Measurements from ENCODE around the gene LHFPL6. TPM values are rescaled to one million over a fixed set of nuclear protein-coding genes. Genes with fewer than 3 reads are reported as not detected.

LHFPL6 gene
- total RNA-seq, 1 donor from 2014 or later = 112 TPM

GRCh38 chr13:39521701-39522100, 81.3 kb downstream of the LHFPL6 start:
- no peak for DNase-seq (ENCODE audit: low spot score)

- DNase-seq (ENCODE audit: low spot score) = no peak
Observed at GRCh38 chr13:39516096-39516495, 86.9 kb downstream of the LHFPL6 start.

GRCh38 chr13:39515224-39515714, 87.7 kb downstream of the LHFPL6 start:
- DNase-seq (ENCODE audit: low spot score) = no peak

GRCh38 chr13:39512687-39513086, 90.3 kb downstream of the LHFPL6 start:
- DNase-seq (ENCODE audit: low spot score) = no peak

- no peak for DNase-seq (ENCODE audit: low spot score)
Observed at GRCh38 chr13:39510316-39510695, 92.7 kb downstream of the LHFPL6 start.

GRCh38 chr13:39509616-39510315, 93.2 kb downstream of the LHFPL6 start:
- DNase-seq (ENCODE audit: low spot score) = no peak

- no peak for DNase-seq (ENCODE audit: low spot score)
Observed at GRCh38 chr13:39506559-39507390, 96.2 kb downstream of the LHFPL6 start.

GRCh38 chr13:39505151-39505550, 97.8 kb downstream of the LHFPL6 start:
- no peak for DNase-seq (ENCODE audit: low spot score)

- no peak for DNase-seq (ENCODE audit: low spot score)
Observed at GRCh38 chr13:39503048-39503447, 99.9 kb downstream of the LHFPL6 start.

- DNase-seq (ENCODE audit: low spot score) = no peak
Observed at GRCh38 chr13:39501702-39502324, 101.2 kb downstream of the LHFPL6 start.

GRCh38 chr13:39499604-39500003, 103.4 kb downstream of the LHFPL6 start:
- no peak for DNase-seq (ENCODE audit: low spot score)

- no peak for DNase-seq (ENCODE audit: low spot score)
Observed at GRCh38 chr13:39498471-39499114, 104.4 kb downstream of the LHFPL6 start.

GRCh38 chr13:39496506-39496905, 106.5 kb downstream of the LHFPL6 start:
- DNase-seq (ENCODE audit: low spot score) = no peak

GRCh38 chr13:39494633-39495032, 108.4 kb downstream of the LHFPL6 start:
- DNase-seq (ENCODE audit: low spot score) = no peak

GRCh38 chr13:39494006-39494405, 109.0 kb downstream of the LHFPL6 start:
- no peak for DNase-seq (ENCODE audit: low spot score)

GRCh38 chr13:39490136-39490535, 112.9 kb downstream of the LHFPL6 start:
- no peak for DNase-seq (ENCODE audit: low spot score)

- no peak for DNase-seq (ENCODE audit: low spot score)
Observed at GRCh38 chr13:39486758-39487157, 116.2 kb downstream of the LHFPL6 start.

- no peak for DNase-seq (ENCODE audit: low spot score)
Observed at GRCh38 chr13:39485314-39485700, 117.7 kb downstream of the LHFPL6 start.

- DNase-seq (ENCODE audit: low spot score) = no peak
Observed at GRCh38 chr13:39484506-39485313, 118.3 kb downstream of the LHFPL6 start.

- DNase-seq (ENCODE audit: low spot score) = no peak
Observed at GRCh38 chr13:39483326-39483725, 119.7 kb downstream of the LHFPL6 start.

- no peak for DNase-seq (ENCODE audit: low spot score)
Observed at GRCh38 chr13:39481491-39481890, 121.5 kb downstream of the LHFPL6 start.
